ENCODE results near the gene PSMD10.
A peak's percentile ranks its signal among the peaks of the same experiment; 100 is the strongest.

Gene PSMD10

DNA sequence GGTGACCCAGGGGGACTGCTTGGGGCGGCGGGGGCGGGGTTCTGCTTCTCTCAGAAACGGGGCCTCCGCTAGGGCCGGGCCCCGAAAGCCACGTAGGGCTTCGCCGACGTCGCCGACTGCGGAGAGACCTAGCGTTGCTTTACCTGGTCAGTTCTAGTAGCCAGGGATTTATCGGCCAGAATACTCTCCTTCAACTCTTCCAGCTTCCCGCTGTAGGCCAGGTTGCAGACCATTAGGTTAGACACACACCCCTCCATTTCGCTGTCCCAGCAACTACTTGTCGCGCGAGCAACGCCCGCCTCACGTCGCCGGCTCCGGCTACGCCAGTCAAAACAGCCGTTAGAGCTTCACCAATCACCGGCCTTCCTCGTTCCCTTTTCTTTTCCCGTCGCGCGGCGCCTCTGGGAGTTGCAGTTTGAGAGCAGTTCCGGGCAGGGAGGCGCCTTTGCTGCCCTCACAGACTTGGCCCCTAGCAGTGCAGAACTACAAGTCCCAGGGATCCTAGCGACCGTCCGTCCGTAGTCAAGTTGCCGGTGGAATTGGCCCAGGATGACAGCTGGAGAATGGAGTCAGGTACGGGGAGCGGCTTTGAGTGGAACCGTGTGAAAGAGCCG is at the start of gene PSMD10, which contains the start of gene ATG4A:
TSS of gene PSMD10 (minus strand) at position 279 of the 614 bp plus-strand sequence. CDS start at position 257, 22 bp downstream.
TSS of gene ATG4A (plus strand) at position 515 of the 614 bp plus-strand sequence. CDS start at position 564, 49 bp downstream.
- H3K27ac ChIP-seq (ENCODE audit: low read depth, low read length) = peak within 1 kb of the TSS; percentile 92
- H3K4me1 ChIP-seq (ENCODE audit: control insufficient read depth, insufficient read depth, low read length, unreplicated experiment) = no peaks in the 10 kb centered on the region
- H3K27me3 ChIP-seq (ENCODE audit: insufficient read depth, low read length) = no peaks in the 10 kb centered on the region
- peak within 1 kb of the TSS; percentile 98 for H3K4me3 ChIP-seq (ENCODE audit: low read depth, low read length)
- H2AFZ ChIP-seq (ENCODE audit: low read length, unreplicated experiment) = peak within 1 kb of the TSS; percentile 85
- H3K79me2 ChIP-seq (ENCODE audit: control insufficient read depth, insufficient read depth, low read length, unreplicated experiment) = peaks cover 24% of the 10 kb centered on the region
- H3K36me3 ChIP-seq (ENCODE audit: insufficient read depth, low read length) = peaks cover 6% of the 10 kb centered on the region; the same call in 1 of the 2 replicates

- Histone ChIP-seq H3K27me3 (ENCODE audit: insufficient read depth, low read length) (no peaks in the 10 kb centered on the region), H3K27ac (ENCODE audit: low read depth, low read length) (no peak overlapping the region), H2AFZ (ENCODE audit: low read length, unreplicated experiment) (no peak overlapping the region), H3K79me2 (ENCODE audit: control insufficient read depth, insufficient read depth, low read length, unreplicated experiment) (no peaks in the 10 kb centered on the region), H3K4me1 (ENCODE audit: control insufficient read depth, insufficient read depth, low read length, unreplicated experiment) (no peaks in the 10 kb centered on the region), H3K4me3 (ENCODE audit: low read depth, low read length) (no peak overlapping the region), H3K36me3 (ENCODE audit: insufficient read depth, low read length) (no peaks in the 10 kb centered on the region)
Observed at GRCh38 chrX:108138814-108139702, 47.7 kb upstream of the PSMD10 start.

DNA sequence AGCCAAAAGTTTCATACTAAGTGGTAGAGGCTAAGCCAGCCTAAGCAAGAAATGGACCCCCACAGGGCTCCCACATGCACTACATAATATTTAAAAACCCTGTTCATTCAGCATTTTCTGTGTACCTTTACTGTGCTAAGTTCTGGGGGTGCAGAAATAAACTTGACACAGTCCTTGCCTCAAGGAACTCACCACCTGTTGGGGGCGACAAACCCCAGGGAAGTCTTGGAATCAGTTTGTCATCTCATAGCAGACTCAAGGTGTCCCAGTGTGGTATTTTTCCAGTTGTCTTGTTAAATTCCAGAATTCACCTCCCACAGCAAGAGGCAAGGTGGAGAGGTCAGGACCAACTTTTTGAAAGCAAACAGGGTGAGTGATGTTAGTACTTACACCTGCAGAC is 43.4 kb upstream of the PSMD10 start:
- Histone ChIP-seq H3K4me1 (ENCODE audit: control insufficient read depth, insufficient read depth, low read length, unreplicated experiment) (peaks cover 13% of the 10 kb centered on the region), H3K4me3 (ENCODE audit: low read depth, low read length) (no peak overlapping the region), H3K27me3 (ENCODE audit: insufficient read depth, low read length) (no peaks in the 10 kb centered on the region), H3K79me2 (ENCODE audit: control insufficient read depth, insufficient read depth, low read length, unreplicated experiment) (no peaks in the 10 kb centered on the region), H3K36me3 (ENCODE audit: insufficient read depth, low read length) (no peaks in the 10 kb centered on the region), H3K27ac (ENCODE audit: low read depth, low read length) (no peak overlapping the region), H2AFZ (ENCODE audit: low read length, unreplicated experiment) (no peak overlapping the region)

DNA sequence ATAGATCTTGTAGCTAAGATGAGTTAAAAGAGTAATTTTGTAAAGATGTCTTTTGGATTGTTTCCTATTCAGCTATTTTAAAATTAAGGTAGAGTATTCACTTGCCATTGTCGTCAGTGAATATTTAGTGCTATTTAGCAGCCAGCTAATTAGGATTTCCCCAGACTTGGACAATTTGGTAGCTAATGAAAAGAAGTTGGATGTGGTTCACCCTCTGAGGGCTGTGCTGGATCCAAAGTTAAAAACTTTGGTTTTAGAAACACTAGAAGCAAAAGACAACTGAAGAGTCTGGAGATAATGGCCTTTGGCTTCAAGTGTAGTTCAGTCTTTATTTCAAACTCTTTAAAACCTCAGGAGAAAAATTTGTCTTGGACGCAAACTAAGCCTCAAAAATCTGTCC is 41.5 kb upstream of the PSMD10 start:
- Histone ChIP-seq H3K4me3 (ENCODE audit: low read depth, low read length) (no peak overlapping the region), H3K36me3 (ENCODE audit: insufficient read depth, low read length) (no peaks in the 10 kb centered on the region), H3K4me1 (ENCODE audit: control insufficient read depth, insufficient read depth, low read length, unreplicated experiment) (peaks cover 13% of the 10 kb centered on the region), H2AFZ (ENCODE audit: low read length, unreplicated experiment) (no peak overlapping the region), H3K79me2 (ENCODE audit: control insufficient read depth, insufficient read depth, low read length, unreplicated experiment) (no peaks in the 10 kb centered on the region), H3K27ac (ENCODE audit: low read depth, low read length) (no peak overlapping the region), H3K27me3 (ENCODE audit: insufficient read depth, low read length) (no peaks in the 10 kb centered on the region)

DNA sequence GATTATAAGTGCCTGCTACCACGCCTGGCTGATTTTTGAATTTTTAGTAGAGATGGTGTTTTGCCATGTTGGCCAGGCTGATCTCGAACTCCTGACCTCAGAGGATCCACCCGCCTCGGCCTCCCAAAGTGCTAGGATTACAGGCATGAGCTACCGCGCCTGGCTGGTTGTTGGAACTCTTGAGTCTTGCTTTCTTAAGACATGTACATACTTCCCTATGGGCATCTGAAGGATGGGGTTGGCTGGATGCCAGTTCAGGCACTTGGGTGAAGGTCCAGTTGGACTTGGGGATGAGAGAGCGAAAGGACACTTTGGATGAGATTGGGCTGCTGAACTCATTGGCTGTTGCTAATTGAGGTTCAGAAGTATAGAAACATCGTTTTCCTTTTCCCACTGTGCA is 40.7 kb upstream of the PSMD10 start:
- no peaks in the 10 kb centered on the region for H3K27me3 ChIP-seq (ENCODE audit: insufficient read depth, low read length)
- H3K36me3 ChIP-seq (ENCODE audit: insufficient read depth, low read length) = no peaks in the 10 kb centered on the region
- peak overlapping the region; percentile 29 for H3K27ac ChIP-seq (ENCODE audit: low read depth, low read length)
- no peak overlapping the region for H2AFZ ChIP-seq (ENCODE audit: low read length, unreplicated experiment)
- peaks cover 13% of the 10 kb centered on the region for H3K4me1 ChIP-seq (ENCODE audit: control insufficient read depth, insufficient read depth, low read length, unreplicated experiment)
- no peaks in the 10 kb centered on the region for H3K79me2 ChIP-seq (ENCODE audit: control insufficient read depth, insufficient read depth, low read length, unreplicated experiment)
- no peak overlapping the region for H3K4me3 ChIP-seq (ENCODE audit: low read depth, low read length)

GRCh38 chrX:108131471-108131870 is 40.1 kb upstream of the PSMD10 start:
- Histone ChIP-seq H3K27me3 (ENCODE audit: insufficient read depth, low read length) (no peaks in the 10 kb centered on the region), H3K36me3 (ENCODE audit: insufficient read depth, low read length) (no peaks in the 10 kb centered on the region), H3K79me2 (ENCODE audit: control insufficient read depth, insufficient read depth, low read length, unreplicated experiment) (no peaks in the 10 kb centered on the region), H3K27ac (ENCODE audit: low read depth, low read length) (peak overlapping the region; percentile 39; the same call in 1 of the 2 replicates), H3K4me3 (ENCODE audit: low read depth, low read length) (no peak overlapping the region; the same call in 1 of the 2 replicates), H3K4me1 (ENCODE audit: control insufficient read depth, insufficient read depth, low read length, unreplicated experiment) (peaks cover 13% of the 10 kb centered on the region), H2AFZ (ENCODE audit: low read length, unreplicated experiment) (no peak overlapping the region)

GRCh38 chrX:108130889-108131288 is 39.5 kb upstream of the PSMD10 start:
- peak overlapping the region; percentile 39; the same call in 1 of the 2 replicates for H3K27ac ChIP-seq (ENCODE audit: low read depth, low read length)
- no peak overlapping the region for H2AFZ ChIP-seq (ENCODE audit: low read length, unreplicated experiment)
- H3K79me2 ChIP-seq (ENCODE audit: control insufficient read depth, insufficient read depth, low read length, unreplicated experiment) = no peaks in the 10 kb centered on the region
- no peaks in the 10 kb centered on the region for H3K36me3 ChIP-seq (ENCODE audit: insufficient read depth, low read length)
- H3K4me1 ChIP-seq (ENCODE audit: control insufficient read depth, insufficient read depth, low read length, unreplicated experiment) = peaks cover 13% of the 10 kb centered on the region
- no peak overlapping the region for H3K4me3 ChIP-seq (ENCODE audit: low read depth, low read length)
- H3K27me3 ChIP-seq (ENCODE audit: insufficient read depth, low read length) = no peaks in the 10 kb centered on the region

GRCh38 chrX:108127152-108127551 is 35.8 kb upstream of the PSMD10 start:
- H3K36me3 ChIP-seq (ENCODE audit: insufficient read depth, low read length) = no peaks in the 10 kb centered on the region
- no peaks in the 10 kb centered on the region for H3K79me2 ChIP-seq (ENCODE audit: control insufficient read depth, insufficient read depth, low read length, unreplicated experiment)
- H3K27ac ChIP-seq (ENCODE audit: low read depth, low read length) = no peak overlapping the region
- H3K4me1 ChIP-seq (ENCODE audit: control insufficient read depth, insufficient read depth, low read length, unreplicated experiment) = peaks cover 13% of the 10 kb centered on the region
- no peak overlapping the region for H2AFZ ChIP-seq (ENCODE audit: low read length, unreplicated experiment)
- H3K27me3 ChIP-seq (ENCODE audit: insufficient read depth, low read length) = no peaks in the 10 kb centered on the region
- H3K4me3 ChIP-seq (ENCODE audit: low read depth, low read length) = no peak overlapping the region

DNA sequence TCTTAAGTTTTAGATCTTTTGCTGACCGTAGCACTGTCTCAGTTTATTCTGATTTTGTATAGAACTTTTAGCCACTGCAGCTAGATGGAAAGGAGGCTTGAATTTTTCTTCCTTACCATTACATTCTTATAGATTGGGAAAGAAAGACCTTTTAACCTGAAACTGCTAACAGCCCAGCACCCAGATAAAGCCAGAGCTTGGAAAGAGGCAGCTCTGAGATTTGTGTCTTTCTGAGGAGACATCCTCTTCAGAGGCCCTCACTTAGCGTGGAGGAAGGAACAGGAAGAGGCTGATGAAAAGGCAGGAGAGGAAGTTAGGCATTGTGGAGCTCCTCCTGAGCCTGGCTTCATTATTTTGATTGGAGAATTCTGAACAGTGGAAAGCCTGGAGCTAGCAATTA is 35.3 kb upstream of the PSMD10 start:
- H3K27me3 ChIP-seq (ENCODE audit: insufficient read depth, low read length) = no peaks in the 10 kb centered on the region

DNA sequence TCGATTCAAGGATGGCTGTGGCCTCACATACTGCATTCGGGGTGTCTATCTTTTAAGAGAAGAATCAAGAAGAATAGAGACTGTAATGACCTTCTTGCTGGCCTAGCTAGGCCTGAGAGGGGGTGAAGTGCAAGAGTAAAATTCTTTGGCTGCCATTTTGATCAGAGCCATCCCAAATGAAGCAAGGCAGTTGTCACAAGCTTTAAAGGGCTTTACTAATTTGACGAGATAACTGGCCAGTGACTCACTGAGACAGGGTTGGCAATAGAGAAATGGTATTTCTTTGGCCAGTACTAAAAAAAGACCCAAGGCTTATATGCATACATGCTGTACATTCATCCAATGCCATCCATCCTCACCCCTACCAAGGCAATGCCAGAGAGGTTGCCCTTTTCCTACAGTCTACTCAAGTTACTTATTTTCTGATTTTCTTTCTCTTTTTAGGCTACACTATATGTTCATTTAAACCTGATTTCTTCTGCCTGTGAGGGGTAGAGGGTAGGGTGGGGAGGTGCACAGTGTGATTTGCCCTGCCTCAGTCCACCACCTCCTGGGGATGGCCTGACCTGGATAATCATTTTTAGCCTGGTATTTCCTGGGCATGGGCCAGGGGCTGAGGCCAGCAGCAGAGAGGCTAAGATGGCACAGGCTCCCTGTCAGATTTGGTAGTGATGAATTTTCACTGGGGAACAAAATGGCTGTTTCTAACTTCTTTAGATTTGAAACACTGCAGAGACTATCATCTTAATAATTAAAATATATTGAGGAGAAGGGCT is 32.4 kb upstream of the PSMD10 start:
- no peak overlapping the region for H2AFZ ChIP-seq (ENCODE audit: low read length, unreplicated experiment)
- H3K36me3 ChIP-seq (ENCODE audit: insufficient read depth, low read length) = no peaks in the 10 kb centered on the region
- H3K4me1 ChIP-seq (ENCODE audit: control insufficient read depth, insufficient read depth, low read length, unreplicated experiment) = no peaks in the 10 kb centered on the region
- no peak overlapping the region for H3K4me3 ChIP-seq (ENCODE audit: low read depth, low read length)
- H3K79me2 ChIP-seq (ENCODE audit: control insufficient read depth, insufficient read depth, low read length, unreplicated experiment) = no peaks in the 10 kb centered on the region
- H3K27ac ChIP-seq (ENCODE audit: low read depth, low read length) = no peak overlapping the region
- H3K27me3 ChIP-seq (ENCODE audit: insufficient read depth, low read length) = no peaks in the 10 kb centered on the region

More for the DNA sequence above, 35.3 kb upstream of the PSMD10 start:
- H3K4me3 ChIP-seq (ENCODE audit: low read depth, low read length) = no peak overlapping the region
- no peak overlapping the region for H2AFZ ChIP-seq (ENCODE audit: low read length, unreplicated experiment)
- H3K36me3 ChIP-seq (ENCODE audit: insufficient read depth, low read length) = no peaks in the 10 kb centered on the region
- H3K79me2 ChIP-seq (ENCODE audit: control insufficient read depth, insufficient read depth, low read length, unreplicated experiment) = no peaks in the 10 kb centered on the region
- H3K4me1 ChIP-seq (ENCODE audit: control insufficient read depth, insufficient read depth, low read length, unreplicated experiment) = peaks cover 9% of the 10 kb centered on the region
- H3K27ac ChIP-seq (ENCODE audit: low read depth, low read length) = no peak overlapping the region
